ENCODE data around the gene CELF2. TPM values are rescaled to one million over a fixed set of nuclear protein-coding genes. Genes with fewer than 3 reads are reported as not detected.

CELF2 gene
- total and polyA plus RNA-seq, 10 donors, result 13.5 to 180 (median 105) TPM

GRCh38 chr10:11170993-11171851 is 153.6 kb downstream of the CELF2 start:
- H3K4me3 ChIP-seq, result peak overlapping the region in 7 of 8 donors; percentile 8 to 91 (median 80)
- peaks cover 0 to 35% (median 0%) of the 10 kb centered on the region in 6 donors for H3K36me3 ChIP-seq
- H3K4me1 ChIP-seq, result peaks cover 40 to 90% (median 78%) of the 10 kb centered on the region in 6 donors
- intact Hi-C loops (cut with DNase I; ENCODE audit: low total_unique reads), result no loop called here
- WGBS, 5 donors, result 20 to 32% (median 22%) methylated on average over 8 of the region's 8 CpGs
- H3K27ac ChIP-seq, result peak overlapping the region; percentile 68 to 99 (median 96)
- no peaks in the 10 kb centered on the region for H3K9me3 ChIP-seq
- DNase-seq, result no peak
- peak in 1 of 3 donors; percentile 83 for TF ChIP-seq POLR2AphosphoS5 (IDR thresholded peaks at IDR 0.05)
- TF ChIP-seq CTCF (IDR thresholded peaks at IDR 0.05 in 8 of 11, conservative IDR thresholded peaks at IDR 0.05 in 3 of 11), result no peak
- peak in 2 of 3 donors; percentile 44 to 57 for TF ChIP-seq POLR2A (IDR thresholded peaks at IDR 0.05)
- H3K27me3 ChIP-seq (replicated peaks in 1 of 7), result no peaks in the 10 kb centered on the region

- TF ChIP-seq CTCF (IDR thresholded peaks at IDR 0.05 in 8 of 11, conservative IDR thresholded peaks at IDR 0.05 in 3 of 11) (no peak), POLR2AphosphoS5 (IDR thresholded peaks at IDR 0.05) (peak in 1 of 3 donors; percentile 67), POLR2A (IDR thresholded peaks at IDR 0.05) (no peak)
- Histone ChIP-seq H3K4me1 (peaks cover 58 to 100% (median 95%) of the 10 kb centered on the region in 6 donors), H3K4me3 (peak overlapping the region in 3 of 8 donors; percentile 4 to 91 (median 89)), H3K27ac (peak overlapping the region; percentile 68 to 99 (median 96)), H3K9me3 (no peaks in the 10 kb centered on the region), H3K36me3 (peaks cover 0 to 42% (median 0%) of the 10 kb centered on the region in 6 donors), H3K27me3 (replicated peaks in 1 of 7) (no peaks in the 10 kb centered on the region)
- intact Hi-C loops (cut with DNase I; ENCODE audit: low total_unique reads), result no loop called here
- DNase-seq, result no peak
- WGBS, 5 donors, result 43 to 69% (median 51%) methylated on average over 5 of the region's 5 CpGs
Measured at GRCh38 chr10:11173042-11173441, 155.4 kb downstream of the CELF2 start.

GRCh38 chr10:11175823-11176243 is 158.2 kb downstream of the CELF2 start:
- Histone ChIP-seq H3K27ac (peak overlapping the region; percentile 53 to 99 (median 80)), H3K36me3 (peaks cover 0 to 51% (median 0%) of the 10 kb centered on the region in 6 donors), H3K4me1 (peaks cover 63 to 100% (median 99%) of the 10 kb centered on the region in 6 donors), H3K9me3 (no peaks in the 10 kb centered on the region), H3K27me3 (replicated peaks in 1 of 7) (no peaks in the 10 kb centered on the region), H3K4me3 (peak overlapping the region in 6 of 8 donors; percentile 3 to 61 (median 18))
- intact Hi-C loops (cut with DNase I; ENCODE audit: low total_unique reads), result no loop called here
- no peak for DNase-seq
- 27 to 48% (median 40%) methylated on average over 11 of the region's 11 CpGs for WGBS, 5 donors
- no peak for TF ChIP-seq CTCF (IDR thresholded peaks at IDR 0.05 in 8 of 11, conservative IDR thresholded peaks at IDR 0.05 in 3 of 11)
- peak in 1 of 3 donors; percentile 93 for TF ChIP-seq POLR2AphosphoS5 (IDR thresholded peaks at IDR 0.05)
- TF ChIP-seq POLR2A (IDR thresholded peaks at IDR 0.05), result no peak

GRCh38 chr10:11176746-11177145 is 159.1 kb downstream of the CELF2 start:
- TF ChIP-seq POLR2AphosphoS5 (IDR thresholded peaks at IDR 0.05), result peak in 1 of 3 donors; percentile 81
- TF ChIP-seq POLR2A (IDR thresholded peaks at IDR 0.05), result no peak
- Histone ChIP-seq H3K36me3 (peaks cover 0 to 60% (median 5%) of the 10 kb centered on the region in 6 donors), H3K4me1 (peaks cover 61 to 100% (median 100%) of the 10 kb centered on the region in 6 donors), H3K27me3 (replicated peaks in 1 of 7) (no peaks in the 10 kb centered on the region), H3K27ac (peak overlapping the region; percentile 43 to 99 (median 80)), H3K9me3 (no peaks in the 10 kb centered on the region), H3K4me3 (peak overlapping the region in 5 of 8 donors; percentile 10 to 61 (median 25))
- no peak for DNase-seq
- whole genome bisulfite sequencing, 5 donors, result 24 to 52% (median 29%) methylated on average over 7 of the region's 7 CpGs
- intact Hi-C loops (cut with DNase I; ENCODE audit: low total_unique reads), result no loop called here

Measured in spleen (tissue), 11 donors.